H9 (cell line): Measurements from ENCODE around the gene VPS13C. TPM values are rescaled to one million over a fixed set of nuclear protein-coding genes. Genes with fewer than 3 reads are reported as not detected.

Experiments used
- DNase-seq: peaks from one replicate; pipeline ENCODE4 v3.0.0-alpha.2; 2017
- H2AFZ ChIP-seq: one replicate; pipeline ENCODE4 v1.6.1; 2013; ENCODE audit warnings: mild to moderate bottlenecking, low read length, control low read depth, moderate library complexity
- H2AK5ac ChIP-seq: 2 replicates; pipeline ENCODE4 v1.6.1; 2013; ENCODE audit warnings: low read length, control low read depth, mixed read lengths; ENCODE audit not compliant: insufficient read length
- H2BK120ac ChIP-seq: one replicate; pipeline ENCODE4 v1.6.1; 2013; ENCODE audit warnings: low read depth, mild to moderate bottlenecking, low read length, control low read depth, inconsistent platforms; ENCODE audit not compliant: poor library complexity, severe bottlenecking
- H2BK12ac ChIP-seq: 2 replicates; pipeline ENCODE4 v1.6.1; 2013; ENCODE audit warnings: low read length, control low read depth, mixed read lengths, low read depth; ENCODE audit not compliant: insufficient read length
- H2BK15ac ChIP-seq: 2 replicates; pipeline ENCODE4 v1.6.1; 2013; ENCODE audit warnings: low read depth, low read length, control low read depth
- H2BK20ac ChIP-seq: one replicate; pipeline ENCODE4 v1.6.1; 2013; ENCODE audit warnings: low read depth, mild to moderate bottlenecking, low read length, control low read depth, inconsistent platforms; ENCODE audit not compliant: poor library complexity, severe bottlenecking
- H2BK5ac ChIP-seq: 2 replicates; pipeline ENCODE4 v1.6.1; 2013; ENCODE audit warnings: low read length, control low read depth, mixed read lengths; ENCODE audit not compliant: insufficient read length
- H3K14ac ChIP-seq: 2 replicates; pipeline ENCODE4 v1.6.1; 2013; ENCODE audit warnings: low read length, control low read depth; ENCODE audit not compliant: insufficient read depth
- H3K18ac ChIP-seq: 2 replicates; pipeline ENCODE4 v1.6.1; 2013; ENCODE audit warnings: low read depth, mild to moderate bottlenecking, mixed read lengths, low read length, control low read depth; ENCODE audit not compliant: insufficient read length
- H3K23ac ChIP-seq: 2 replicates; pipeline ENCODE4 v1.6.1; 2013; ENCODE audit warnings: low read length, control low read depth, mixed read lengths, low read depth; ENCODE audit not compliant: insufficient read length
- H3K23me2 ChIP-seq: 2 replicates; pipeline ENCODE4 v1.6.1; 2013; ENCODE audit warnings: low read depth, mild to moderate bottlenecking, mixed read lengths, low read length, control low read depth; ENCODE audit not compliant: insufficient read length, poor library complexity, severe bottlenecking
- H3K27ac ChIP-seq: 2 replicates; pipeline ENCODE4 v1.5.1; 2013; ENCODE audit warnings: low read length, control low read depth, mixed read lengths, low read depth; ENCODE audit not compliant: insufficient read length
- H3K27me3 ChIP-seq: 2 replicates; pipeline ENCODE4 v1.6.1; 2013; ENCODE audit warnings: low read length, control low read depth, inconsistent platforms; ENCODE audit not compliant: insufficient read depth
- H3K4ac ChIP-seq: 2 replicates; pipeline ENCODE4 v1.6.1; 2013; ENCODE audit warnings: low read depth, mild to moderate bottlenecking, control low read depth, inconsistent platforms, low read length, moderate library complexity
- H3K4me1 ChIP-seq: 2 replicates; pipeline ENCODE4 v1.6.1; 2013; ENCODE audit warnings: low read length, control low read depth, inconsistent platforms; ENCODE audit not compliant: insufficient read depth
- H3K4me2 ChIP-seq: 2 replicates; pipeline ENCODE4 v1.6.1; 2013; ENCODE audit warnings: low read length, control low read depth, mixed read lengths; ENCODE audit not compliant: insufficient read length, insufficient read depth
- H3K56ac ChIP-seq: 2 replicates; pipeline ENCODE4 v1.6.1; 2013; ENCODE audit warnings: low read depth, mild to moderate bottlenecking, mixed read lengths, low read length, control low read depth; ENCODE audit not compliant: insufficient read length
- H3K79me1 ChIP-seq: 2 replicates; pipeline ENCODE4 v1.6.1; 2013; ENCODE audit warnings: low read depth, mild to moderate bottlenecking, moderate library complexity, low read length, control low read depth, inconsistent platforms; ENCODE audit not compliant: insufficient read depth, poor library complexity, severe bottlenecking
- H3K79me2 ChIP-seq: 2 replicates; pipeline ENCODE4 v1.6.1; 2013; ENCODE audit warnings: low read length, control low read depth, inconsistent platforms; ENCODE audit not compliant: insufficient read depth
- H3K9ac ChIP-seq: 2 replicates; pipeline ENCODE4 v1.6.1; 2013; ENCODE audit warnings: low read length, control low read depth, mixed read lengths; ENCODE audit not compliant: insufficient read length; ENCODE audit errors: extremely low read depth
- H3K9me3 ChIP-seq: one replicate; pipeline ENCODE4 v1.6.1; 2013; ENCODE audit warnings: low read depth, low read length, inconsistent platforms; ENCODE audit not compliant: control insufficient read depth
- H3T11ph ChIP-seq: one replicate; pipeline ENCODE4 v1.6.1; 2013; ENCODE audit warnings: mild to moderate bottlenecking, low read length, control low read depth, inconsistent platforms
- H4K20me1 ChIP-seq: one replicate; pipeline ENCODE4 v1.6.1; 2013; ENCODE audit not compliant: control insufficient read depth, insufficient read length, insufficient read depth
- H4K5ac ChIP-seq: 2 replicates; pipeline ENCODE4 v1.6.1; 2013; ENCODE audit warnings: low read depth, mild to moderate bottlenecking, mixed read lengths, low read length, control low read depth; ENCODE audit not compliant: insufficient read length
- H4K8ac ChIP-seq: replicated peaks from 2 replicates; pipeline ENCODE4 v1.6.1; 2013; ENCODE audit warnings: low read length, control low read depth, mixed read lengths, low read depth; ENCODE audit not compliant: insufficient read length
- H4K91ac ChIP-seq: 2 replicates; pipeline ENCODE4 v1.6.1; 2013; ENCODE audit warnings: low read depth, mild to moderate bottlenecking, moderate library complexity, mixed read lengths, low read length, control low read depth; ENCODE audit not compliant: insufficient read length
- H3K27ac Mint-ChIP-seq, 3 experiments: 2 replicates in 2 of 3; 3 replicates in 1 of 3; pipeline ENCODE4 v1.8.0; 2020 to 2021; ENCODE audit warnings: mixed read lengths in 3 of 3, mild to moderate bottlenecking in 1 of 3, moderate library complexity in 1 of 3
- H3K27me3 Mint-ChIP-seq: 2 replicates; pipeline ENCODE4 v1.8.0; 2021; ENCODE audit warnings: low read depth, mild to moderate bottlenecking, moderate library complexity, mixed read lengths
- H3K36me3 Mint-ChIP-seq, 3 experiments: 2 replicates in 2 of 3; 3 replicates in 1 of 3; pipeline ENCODE4 v1.8.0; 2020 to 2021; ENCODE audit warnings: low read depth in 3 of 3, mixed read lengths in 3 of 3; ENCODE audit not compliant: insufficient read depth in 1 of 3
- H3K4me1 Mint-ChIP-seq, 2 experiments: 2 replicates each; pipeline ENCODE4 v1.8.0; 2020; ENCODE audit warnings: mixed read lengths in 2 of 2
- H3K4me3 Mint-ChIP-seq, 2 experiments: 2 replicates in 1 of 2; 3 replicates in 1 of 2; pipeline ENCODE4 v1.8.0; 2020 to 2021; ENCODE audit warnings: mild to moderate bottlenecking in 2 of 2, mixed read lengths in 2 of 2, moderate library complexity in 1 of 2
- H3K9me3 Mint-ChIP-seq, 2 experiments: 2 replicates in 1 of 2; 3 replicates in 1 of 2; pipeline ENCODE4 v1.8.0; 2020; ENCODE audit warnings: mild to moderate bottlenecking in 2 of 2, mixed read lengths in 2 of 2, moderate library complexity in 1 of 2
- CTCF ChIP-seq: fragments of 200-600 bp; sonication (generic); conservative IDR thresholded peaks from 3 replicates; pipeline ENCODE4 v1.8.0; 2021; ENCODE audit warnings: antibody characterized with exemption, mild to moderate bottlenecking
- WGBS: extraction: QIAGEN DNeasy Blood & Tissue Kit; methylation state at CpG from one replicate; pipeline ENCODE4 v1.1.7; 2013; ENCODE audit warnings: missing lambda C conversion rate, low lambda C conversion rate, mixed read lengths; ENCODE audit not compliant: insufficient read length; ENCODE audit errors: extremely low coverage; 5-methylcytosine and 5-hydroxymethylcytosine counted together
- total RNA-seq: library from RNA; stranded (reverse); gene quantifications from 2 replicates; pipeline ENCODE4 v1.2.1, GENCODE V29; 2021

VPS13C gene
- total RNA-seq, 1 experiment from 2014 or later = 14.2 TPM

- no peaks in the 10 kb centered on the region for H3K27me3 Mint-ChIP-seq
- H3K4me1 ChIP-seq = no peaks in the 10 kb centered on the region
- no peak overlapping the region for H2BK20ac ChIP-seq
- H3K23ac ChIP-seq = no peak overlapping the region
- H2BK5ac ChIP-seq = no peak overlapping the region
- H3K27me3 ChIP-seq = no peaks in the 10 kb centered on the region
- no peaks in the 10 kb centered on the region for H3K79me1 ChIP-seq
- H4K20me1 ChIP-seq = no peaks in the 10 kb centered on the region
- no peak overlapping the region for H3K9ac ChIP-seq
- H4K8ac ChIP-seq = no peak overlapping the region
- no peak overlapping the region for H3K18ac ChIP-seq
- no peaks in the 10 kb centered on the region for H3K9me3 ChIP-seq
- H3K23me2 ChIP-seq = no peaks in the 10 kb centered on the region
- H3K56ac ChIP-seq = no peak overlapping the region
- no peak overlapping the region for H3K4me3 Mint-ChIP-seq
- no peak overlapping the region for H2AFZ ChIP-seq
- H3K9me3 Mint-ChIP-seq = no peaks in the 10 kb centered on the region; a peak in 1 of 5 replicates
- no peak overlapping the region for H4K5ac ChIP-seq
- no peak for TF ChIP-seq CTCF
- H3K79me2 ChIP-seq = no peaks in the 10 kb centered on the region
- H3K4ac ChIP-seq = no peak overlapping the region
- no peak overlapping the region for H3K27ac Mint-ChIP-seq
- no peak overlapping the region for H2AK5ac ChIP-seq
- no peak for DNase-seq
- no peak overlapping the region for H3K4me2 ChIP-seq
- no peaks in the 10 kb centered on the region for H3K4me1 Mint-ChIP-seq
- H2BK12ac ChIP-seq = no peak overlapping the region
- H4K91ac ChIP-seq = no peak overlapping the region
- 0 out of 7 replicates have a peak, but pooled peaks cover 0 to 3% (median 0%) of the 10 kb centered on the region in 3 experiments for H3K36me3 Mint-ChIP-seq
- no peak overlapping the region for H3T11ph ChIP-seq
- no peak overlapping the region for H3K14ac ChIP-seq
- H2BK120ac ChIP-seq = no peak overlapping the region
- no peak overlapping the region for H3K27ac ChIP-seq
- WGBS = no CpG with 5 or more reads among the region's 1 CpG
- H2BK15ac ChIP-seq = no peak overlapping the region
These were observed 62.5 kb downstream of the VPS13C start for GRCh38 chr15:61997786-61998185.
